ENCODE results near the gene KCNMA1. TPM values are rescaled to one million over a fixed set of nuclear protein-coding genes. Genes with fewer than 3 reads are reported as not detected.

KCNMA1 gene
- polyA plus RNA-seq, 1 donor from 2014 or later: 60.8 TPM

DNA sequence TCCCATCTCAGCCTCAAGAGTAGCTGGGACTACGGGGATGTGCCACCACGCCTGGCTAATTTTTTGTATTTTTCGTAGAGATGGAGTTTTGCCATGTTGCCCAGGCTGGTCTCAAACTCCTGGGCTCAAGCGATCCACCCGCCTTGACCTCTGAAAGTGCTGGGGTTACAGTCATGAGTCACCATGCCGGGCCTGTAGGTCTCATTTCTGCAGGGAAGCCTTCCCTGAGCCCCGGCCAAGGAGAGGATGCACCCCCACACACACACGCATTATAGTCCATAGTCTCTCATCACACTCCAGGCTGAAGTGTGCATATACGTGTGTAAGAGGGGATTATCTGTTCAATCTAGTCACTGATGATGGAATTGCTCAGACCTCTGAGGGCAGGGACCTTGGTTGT lies 29.3 kb downstream of the KCNMA1 start:
- no peaks in the 10 kb centered on the region for H3K9me2 ChIP-seq (ENCODE audit: insufficient read depth, low read length)
- H3K4me3 ChIP-seq (ENCODE audit: low read length): no peak overlapping the region
- no peak overlapping the region for H3K4me2 ChIP-seq (ENCODE audit: low read length)
- H3K79me2 ChIP-seq (replicated peaks; ENCODE audit: insufficient read depth, low read length): no peaks in the 10 kb centered on the region
- H3K27me3 ChIP-seq (ENCODE audit: insufficient read depth, low read depth, low read length): no peaks in the 10 kb centered on the region
- H3K36me3 ChIP-seq (ENCODE audit: insufficient read depth, low read length): no peaks in the 10 kb centered on the region
- H3K9me3 ChIP-seq (ENCODE audit: low read length): no peaks in the 10 kb centered on the region
- H3K27ac ChIP-seq (ENCODE audit: low read length): no peak overlapping the region
- TF ChIP-seq RAD21 (conservative IDR thresholded peaks at IDR 0.05): no peak
- no peaks in the 10 kb centered on the region for H3F3A ChIP-seq (ENCODE audit: insufficient read depth, low read length, poor library complexity, severe bottlenecking)
- no peak overlapping the region for H3K9ac ChIP-seq (ENCODE audit: low read length)
- no peaks in the 10 kb centered on the region for H4K20me1 ChIP-seq (ENCODE audit: insufficient read depth)
- H2AFZ ChIP-seq (ENCODE audit: low read depth, low read length): no peak overlapping the region

DNA sequence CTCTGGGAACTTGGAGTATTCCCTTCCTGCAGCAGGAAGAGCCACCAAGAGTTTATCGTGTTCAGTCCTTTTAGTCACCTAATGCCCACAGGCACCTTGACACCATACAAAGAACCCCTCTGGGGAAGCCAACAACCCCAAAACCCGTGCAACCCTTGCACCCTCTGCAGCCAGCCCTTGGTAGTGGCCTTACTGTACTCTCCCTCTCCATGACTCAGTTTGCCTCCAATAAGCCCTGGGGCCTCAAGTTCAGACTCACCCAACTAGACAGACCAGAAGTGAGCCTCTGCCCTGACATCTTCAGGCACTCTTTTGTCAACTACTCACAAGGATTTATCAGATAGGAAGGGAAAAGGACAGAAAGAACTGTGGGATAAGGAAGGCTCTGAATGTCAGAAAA lies 30.9 kb downstream of the KCNMA1 start:
- Histone ChIP-seq H3K4me3 (ENCODE audit: low read length) (no peak overlapping the region), H3K27ac (ENCODE audit: low read length) (no peak overlapping the region), H3F3A (ENCODE audit: insufficient read depth, low read length, poor library complexity, severe bottlenecking) (no peaks in the 10 kb centered on the region), H3K9me2 (ENCODE audit: insufficient read depth, low read length) (no peaks in the 10 kb centered on the region), H3K9ac (ENCODE audit: low read length) (no peak overlapping the region), H2AFZ (ENCODE audit: low read depth, low read length) (no peak overlapping the region), H3K9me3 (ENCODE audit: low read length) (no peaks in the 10 kb centered on the region), H3K27me3 (ENCODE audit: insufficient read depth, low read depth, low read length) (no peaks in the 10 kb centered on the region), H3K36me3 (ENCODE audit: insufficient read depth, low read length) (no peaks in the 10 kb centered on the region), H3K4me2 (ENCODE audit: low read length) (no peak overlapping the region), H3K79me2 (replicated peaks; ENCODE audit: insufficient read depth, low read length) (no peaks in the 10 kb centered on the region), H4K20me1 (ENCODE audit: insufficient read depth) (no peaks in the 10 kb centered on the region)
- TF ChIP-seq POLR2AphosphoS5 (IDR thresholded peaks at IDR 0.05) (no peak), EP300 (conservative IDR thresholded peaks at IDR 0.05; ENCODE audit: poor library complexity, severe bottlenecking) (no peak), TAF1 (IDR thresholded peaks at IDR 0.05; ENCODE audit: low read depth) (no peak), MXI1 (conservative IDR thresholded peaks at IDR 0.05; ENCODE audit: poor library complexity, severe bottlenecking) (no peak), SMC3 (conservative IDR thresholded peaks at IDR 0.05; ENCODE audit: poor library complexity) (no peak), RAD21 (conservative IDR thresholded peaks at IDR 0.05) (no peak), EZH2 (IDR thresholded peaks at IDR 0.05; ENCODE audit: borderline replicate concordance, insufficient read depth, low read length, poor library complexity, severe bottlenecking) (no peak)
- TF ChIP-seq, protein P1, sequence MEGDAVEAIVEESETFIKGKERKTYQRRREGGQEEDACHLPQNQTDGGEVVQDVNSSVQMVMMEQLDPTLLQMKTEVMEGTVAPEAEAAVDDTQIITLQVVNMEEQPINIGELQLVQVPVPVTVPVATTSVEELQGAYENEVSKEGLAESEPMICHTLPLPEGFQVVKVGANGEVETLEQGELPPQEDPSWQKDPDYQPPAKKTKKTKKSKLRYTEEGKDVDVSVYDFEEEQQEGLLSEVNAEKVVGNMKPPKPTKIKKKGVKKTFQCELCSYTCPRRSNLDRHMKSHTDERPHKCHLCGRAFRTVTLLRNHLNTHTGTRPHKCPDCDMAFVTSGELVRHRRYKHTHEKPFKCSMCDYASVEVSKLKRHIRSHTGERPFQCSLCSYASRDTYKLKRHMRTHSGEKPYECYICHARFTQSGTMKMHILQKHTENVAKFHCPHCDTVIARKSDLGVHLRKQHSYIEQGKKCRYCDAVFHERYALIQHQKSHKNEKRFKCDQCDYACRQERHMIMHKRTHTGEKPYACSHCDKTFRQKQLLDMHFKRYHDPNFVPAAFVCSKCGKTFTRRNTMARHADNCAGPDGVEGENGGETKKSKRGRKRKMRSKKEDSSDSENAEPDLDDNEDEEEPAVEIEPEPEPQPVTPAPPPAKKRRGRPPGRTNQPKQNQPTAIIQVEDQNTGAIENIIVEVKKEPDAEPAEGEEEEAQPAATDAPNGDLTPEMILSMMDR (IDR thresholded peaks at IDR 0.05; ENCODE audit: poor library complexity, severe bottlenecking): no peak
- TF ChIP-seq, protein P2, sequence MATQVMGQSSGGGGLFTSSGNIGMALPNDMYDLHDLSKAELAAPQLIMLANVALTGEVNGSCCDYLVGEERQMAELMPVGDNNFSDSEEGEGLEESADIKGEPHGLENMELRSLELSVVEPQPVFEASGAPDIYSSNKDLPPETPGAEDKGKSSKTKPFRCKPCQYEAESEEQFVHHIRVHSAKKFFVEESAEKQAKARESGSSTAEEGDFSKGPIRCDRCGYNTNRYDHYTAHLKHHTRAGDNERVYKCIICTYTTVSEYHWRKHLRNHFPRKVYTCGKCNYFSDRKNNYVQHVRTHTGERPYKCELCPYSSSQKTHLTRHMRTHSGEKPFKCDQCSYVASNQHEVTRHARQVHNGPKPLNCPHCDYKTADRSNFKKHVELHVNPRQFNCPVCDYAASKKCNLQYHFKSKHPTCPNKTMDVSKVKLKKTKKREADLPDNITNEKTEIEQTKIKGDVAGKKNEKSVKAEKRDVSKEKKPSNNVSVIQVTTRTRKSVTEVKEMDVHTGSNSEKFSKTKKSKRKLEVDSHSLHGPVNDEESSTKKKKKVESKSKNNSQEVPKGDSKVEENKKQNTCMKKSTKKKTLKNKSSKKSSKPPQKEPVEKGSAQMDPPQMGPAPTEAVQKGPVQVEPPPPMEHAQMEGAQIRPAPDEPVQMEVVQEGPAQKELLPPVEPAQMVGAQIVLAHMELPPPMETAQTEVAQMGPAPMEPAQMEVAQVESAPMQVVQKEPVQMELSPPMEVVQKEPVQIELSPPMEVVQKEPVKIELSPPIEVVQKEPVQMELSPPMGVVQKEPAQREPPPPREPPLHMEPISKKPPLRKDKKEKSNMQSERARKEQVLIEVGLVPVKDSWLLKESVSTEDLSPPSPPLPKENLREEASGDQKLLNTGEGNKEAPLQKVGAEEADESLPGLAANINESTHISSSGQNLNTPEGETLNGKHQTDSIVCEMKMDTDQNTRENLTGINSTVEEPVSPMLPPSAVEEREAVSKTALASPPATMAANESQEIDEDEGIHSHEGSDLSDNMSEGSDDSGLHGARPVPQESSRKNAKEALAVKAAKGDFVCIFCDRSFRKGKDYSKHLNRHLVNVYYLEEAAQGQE (IDR thresholded peaks at IDR 0.05; ENCODE audit: borderline replicate concordance): no peak

DNA sequence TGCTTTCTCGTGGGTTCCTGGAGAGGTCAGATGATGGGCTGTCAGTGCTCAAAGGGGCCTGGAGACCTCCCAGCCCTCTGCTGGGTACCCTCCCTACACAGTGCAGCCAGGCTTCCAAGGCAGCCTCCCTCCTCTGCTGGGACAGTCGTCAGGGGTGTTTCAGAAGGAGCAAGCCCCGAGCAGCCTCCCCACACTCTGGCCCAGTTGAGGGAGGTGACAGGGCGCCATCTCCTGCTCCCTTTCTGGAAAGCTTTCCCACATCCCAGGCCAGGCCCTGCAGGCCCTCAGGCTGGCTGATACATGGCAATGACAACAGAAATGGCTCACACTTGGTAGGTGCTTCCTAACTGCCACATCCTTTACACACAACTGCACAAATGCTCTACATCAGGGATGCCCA lies 32.1 kb downstream of the KCNMA1 start:
- no peak overlapping the region for H3K4me3 ChIP-seq (ENCODE audit: low read length)
- H3K27ac ChIP-seq (ENCODE audit: low read length): no peak overlapping the region
- no peaks in the 10 kb centered on the region for H3K36me3 ChIP-seq (ENCODE audit: insufficient read depth, low read length)
- H2AFZ ChIP-seq (ENCODE audit: low read depth, low read length): no peak overlapping the region
- no peaks in the 10 kb centered on the region for H3F3A ChIP-seq (ENCODE audit: insufficient read depth, low read length, poor library complexity, severe bottlenecking)
- H4K20me1 ChIP-seq (ENCODE audit: insufficient read depth): no peaks in the 10 kb centered on the region
- H3K79me2 ChIP-seq (replicated peaks; ENCODE audit: insufficient read depth, low read length): no peaks in the 10 kb centered on the region
- TF ChIP-seq SMC3 (conservative IDR thresholded peaks at IDR 0.05; ENCODE audit: poor library complexity): no peak
- TF ChIP-seq, protein P1 (IDR thresholded peaks at IDR 0.05; ENCODE audit: poor library complexity, severe bottlenecking): no peak
- no peak for TF ChIP-seq TAF1 (IDR thresholded peaks at IDR 0.05; ENCODE audit: low read depth)
- TF ChIP-seq MXI1 (conservative IDR thresholded peaks at IDR 0.05; ENCODE audit: poor library complexity, severe bottlenecking): no peak
- TF ChIP-seq, protein P2 (IDR thresholded peaks at IDR 0.05; ENCODE audit: borderline replicate concordance): no peak
- no peak for TF ChIP-seq POLR2AphosphoS5 (IDR thresholded peaks at IDR 0.05)
- no peak for TF ChIP-seq EZH2 (IDR thresholded peaks at IDR 0.05; ENCODE audit: borderline replicate concordance, insufficient read depth, low read length, poor library complexity, severe bottlenecking)
- TF ChIP-seq EP300 (conservative IDR thresholded peaks at IDR 0.05; ENCODE audit: poor library complexity, severe bottlenecking): no peak
- TF ChIP-seq RAD21 (conservative IDR thresholded peaks at IDR 0.05): no peak
- no peaks in the 10 kb centered on the region for H3K27me3 ChIP-seq (ENCODE audit: insufficient read depth, low read depth, low read length)
- no peak overlapping the region for H3K4me2 ChIP-seq (ENCODE audit: low read length)
- H3K9me3 ChIP-seq (ENCODE audit: low read length): no peaks in the 10 kb centered on the region
- no peaks in the 10 kb centered on the region for H3K9me2 ChIP-seq (ENCODE audit: insufficient read depth, low read length)
- H3K9ac ChIP-seq (ENCODE audit: low read length): no peak overlapping the region

Data from neural cell (in vitro differentiated cells).